ENCODE results near the gene EML4. TPM values are rescaled to one million over a fixed set of nuclear protein-coding genes. Genes with fewer than 3 reads are reported as not detected.

The EML4 gene
- total RNA-seq, 1 donor from 2014 or later = 41.1 TPM

GRCh38 chr2:42185220-42185921 lies 16.2 kb downstream of the EML4 start:
- Mint-ChIP-seq H3K27me3 (ENCODE audit: unreplicated experiment) (no peaks in the 10 kb centered on the region), H3K36me3 (ENCODE audit: unreplicated experiment) (peaks cover 8% of the 10 kb centered on the region)

GRCh38 chr2:42186366-42186765 lies 17.2 kb downstream of the EML4 start:
- H3K36me3 Mint-ChIP-seq (ENCODE audit: unreplicated experiment) = peaks cover 4% of the 10 kb centered on the region
- peaks cover 39% of the 10 kb centered on the region for H3K4me1 Mint-ChIP-seq (ENCODE audit: unreplicated experiment)
- no peak for DNase-seq (ENCODE audit: extremely low spot score, unreplicated experiment)
- H3K9me3 Mint-ChIP-seq (ENCODE audit: unreplicated experiment) = no peaks in the 10 kb centered on the region
- no peak for TF ChIP-seq CTCF (IDR thresholded peaks at IDR 0.05)
- H3K4me3 Mint-ChIP-seq (ENCODE audit: unreplicated experiment) = no peak overlapping the region
- H3K27ac Mint-ChIP-seq (ENCODE audit: unreplicated experiment) = peak overlapping the region; percentile 4
- H3K27me3 Mint-ChIP-seq (ENCODE audit: unreplicated experiment) = no peaks in the 10 kb centered on the region

More at GRCh38 chr2:42185220-42185921, 16.2 kb downstream of the EML4 start:
- H3K4me1 Mint-ChIP-seq (ENCODE audit: unreplicated experiment) = peaks cover 43% of the 10 kb centered on the region
- no peaks in the 10 kb centered on the region for H3K9me3 Mint-ChIP-seq (ENCODE audit: unreplicated experiment)
- TF ChIP-seq CTCF (IDR thresholded peaks at IDR 0.05) = no peak
- no peak overlapping the region for H3K4me3 Mint-ChIP-seq (ENCODE audit: unreplicated experiment)
- no peak overlapping the region for H3K27ac Mint-ChIP-seq (ENCODE audit: unreplicated experiment)
- DNase-seq (ENCODE audit: extremely low spot score, unreplicated experiment) = no peak

DNA sequence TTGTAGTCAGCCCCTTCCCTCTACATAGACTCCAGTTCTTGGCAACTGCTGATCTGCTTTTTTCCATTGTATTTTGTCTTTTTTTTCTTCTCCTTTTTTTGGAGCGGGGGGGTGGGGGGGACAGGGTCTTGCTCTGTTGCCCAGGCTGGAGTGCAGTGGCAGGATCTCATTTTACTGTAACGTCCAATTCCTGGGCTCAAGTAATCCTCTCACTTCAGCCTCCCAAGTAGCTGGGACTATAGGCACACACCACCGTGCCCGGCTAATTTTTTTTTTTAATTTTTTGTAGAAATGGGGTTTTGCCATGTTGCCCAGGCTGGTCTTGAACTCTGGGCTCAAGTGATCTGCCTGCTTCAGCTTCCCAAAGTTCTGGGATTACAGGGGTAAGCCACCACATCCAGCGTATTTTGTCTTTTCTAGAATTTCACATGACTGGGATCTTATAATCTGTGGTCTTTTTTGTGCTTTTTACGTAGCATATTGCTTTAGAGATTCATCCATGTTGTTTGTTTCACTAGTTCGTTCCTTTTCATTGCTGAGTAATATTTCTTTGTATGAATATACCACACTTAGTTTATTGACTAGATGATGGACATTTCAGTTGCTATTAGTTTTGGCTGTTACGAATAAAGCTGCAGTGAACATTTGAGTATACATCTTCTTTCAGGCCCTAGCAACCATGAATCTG lies 17.9 kb downstream of the EML4 start:
- Mint-ChIP-seq H3K27ac (ENCODE audit: unreplicated experiment) (no peak overlapping the region), H3K9me3 (ENCODE audit: unreplicated experiment) (no peaks in the 10 kb centered on the region), H3K4me3 (ENCODE audit: unreplicated experiment) (no peak overlapping the region), H3K27me3 (ENCODE audit: unreplicated experiment) (no peaks in the 10 kb centered on the region), H3K4me1 (ENCODE audit: unreplicated experiment) (peaks cover 39% of the 10 kb centered on the region), H3K36me3 (ENCODE audit: unreplicated experiment) (no peaks in the 10 kb centered on the region)
- no peak for TF ChIP-seq CTCF (IDR thresholded peaks at IDR 0.05)
- no peak for DNase-seq (ENCODE audit: extremely low spot score, unreplicated experiment)

DNA sequence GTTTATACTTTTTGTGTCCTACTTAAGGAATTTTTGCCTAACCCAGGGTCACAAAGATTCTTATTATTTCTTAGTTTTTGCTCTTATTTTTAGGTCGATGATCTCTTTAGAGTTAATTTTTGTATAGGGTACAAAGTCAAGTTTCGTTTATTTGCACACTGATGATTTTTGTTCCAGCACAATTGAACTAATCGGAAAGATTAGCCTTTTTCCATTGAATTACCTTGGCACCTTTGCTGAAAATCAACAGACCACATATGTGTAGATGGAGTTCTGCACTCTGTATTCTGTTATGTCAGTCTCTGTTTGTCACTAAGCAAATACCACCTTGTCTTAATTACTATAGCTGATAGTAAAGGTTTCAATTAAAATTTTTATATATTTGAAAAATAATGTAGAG lies 18.7 kb downstream of the EML4 start:
- no peaks in the 10 kb centered on the region for H3K9me3 Mint-ChIP-seq (ENCODE audit: unreplicated experiment)
- H3K36me3 Mint-ChIP-seq (ENCODE audit: unreplicated experiment) = no peaks in the 10 kb centered on the region
- no peak for DNase-seq (ENCODE audit: extremely low spot score, unreplicated experiment)
- H3K4me3 Mint-ChIP-seq (ENCODE audit: unreplicated experiment) = no peak overlapping the region
- no peaks in the 10 kb centered on the region for H3K27me3 Mint-ChIP-seq (ENCODE audit: unreplicated experiment)
- peak overlapping the region; percentile 52 for H3K27ac Mint-ChIP-seq (ENCODE audit: unreplicated experiment)
- H3K4me1 Mint-ChIP-seq (ENCODE audit: unreplicated experiment) = peaks cover 38% of the 10 kb centered on the region
- no peak for TF ChIP-seq CTCF (IDR thresholded peaks at IDR 0.05)

- H3K4me3 Mint-ChIP-seq (ENCODE audit: unreplicated experiment) = no peak overlapping the region
- DNase-seq (ENCODE audit: extremely low spot score, unreplicated experiment) = no peak
- no peak for TF ChIP-seq CTCF (IDR thresholded peaks at IDR 0.05)
- no peaks in the 10 kb centered on the region for H3K27me3 Mint-ChIP-seq (ENCODE audit: unreplicated experiment)
- no peak overlapping the region for H3K27ac Mint-ChIP-seq (ENCODE audit: unreplicated experiment)
- H3K36me3 Mint-ChIP-seq (ENCODE audit: unreplicated experiment) = no peaks in the 10 kb centered on the region
- peaks cover 47% of the 10 kb centered on the region for H3K4me1 Mint-ChIP-seq (ENCODE audit: unreplicated experiment)
- no peaks in the 10 kb centered on the region for H3K9me3 Mint-ChIP-seq (ENCODE audit: unreplicated experiment)
These were observed 20.0 kb downstream of the EML4 start for GRCh38 chr2:42189235-42189566.
